SH-SY5Y (cell line): ENCODE data around the gene XPO4.

Source experiments
- GATA2 ChIP-seq: IDR thresholded peaks from 2 replicates; pipeline ENCODE4 v1.6.1; 2011; ENCODE audit warnings: mild to moderate bottlenecking, low read depth, low read length
- GATA3 ChIP-seq: IDR thresholded peaks from 2 replicates; pipeline ENCODE4 v1.6.1; 2011; ENCODE audit warnings: low read depth, mild to moderate bottlenecking, low read length, moderate library complexity

- TF ChIP-seq GATA2 (no peak), GATA3 (no peak)
Observed at GRCh38 chr13:20796791-20797508, 105.6 kb downstream of the XPO4 start.
